Stimulated activated CD8-positive, alpha-beta memory T cell treated with anti-CD3 and anti-CD28 coated beads, Interleukin-15, amount 100 ng/mL, for 1 hour (primary cell): ENCODE results near the gene SDK1.
"Not testable (repeated sequence)": the region's sequence is repeated elsewhere in the genome, so short reads cannot be mapped to it uniquely, and the experiment has no call there.

Source experiments
- DNase-seq: peaks from one replicate; pipeline ENCODE4 v3.0.0-alpha.2; 2020; ENCODE audit warnings: low read depth

Gene SDK1

DNA sequence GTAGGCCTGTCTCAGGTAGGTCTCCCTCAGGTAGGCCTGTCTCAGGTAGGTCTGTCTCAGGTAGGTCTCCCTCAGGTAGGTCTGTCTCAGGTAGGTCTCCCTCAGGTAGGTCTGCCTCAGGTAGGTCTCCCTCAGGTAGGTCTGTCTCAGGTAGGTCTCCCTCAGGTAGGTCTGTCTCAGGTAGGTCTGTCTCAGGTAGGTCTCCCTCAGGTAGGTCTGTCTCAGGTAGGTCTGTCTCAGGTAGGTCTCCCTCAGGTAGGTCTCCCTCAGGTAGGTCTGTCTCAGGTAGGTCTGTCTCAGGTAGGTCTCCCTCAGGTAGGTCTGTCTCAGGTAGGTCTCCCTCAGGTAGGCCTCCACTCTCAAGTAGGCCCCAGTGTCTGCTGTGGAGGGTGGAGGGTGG is 281.1 kb downstream of the SDK1 start:
- DNase-seq = not testable (repeated sequence)

DNA sequence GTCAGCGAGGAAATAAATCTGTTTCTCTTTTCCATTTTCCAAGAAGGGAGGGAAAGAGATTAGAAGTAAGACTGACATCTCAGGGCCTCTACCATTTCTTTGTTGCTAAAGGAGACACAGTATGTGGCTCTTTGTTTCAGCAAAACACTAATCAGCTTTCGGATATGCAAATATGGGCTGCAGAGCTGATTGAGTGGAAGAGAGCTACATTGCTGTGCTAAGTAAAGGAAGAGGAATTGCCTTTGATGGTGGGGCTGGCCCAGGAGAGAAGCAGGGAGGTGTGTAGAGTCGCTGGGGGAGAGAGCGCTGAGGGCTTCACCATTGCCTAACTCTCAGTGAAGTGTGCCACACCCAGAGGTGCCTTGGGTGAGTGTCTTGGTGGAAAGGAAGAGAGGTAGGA is 284.8 kb downstream of the SDK1 start:
- no peak for DNase-seq

DNA sequence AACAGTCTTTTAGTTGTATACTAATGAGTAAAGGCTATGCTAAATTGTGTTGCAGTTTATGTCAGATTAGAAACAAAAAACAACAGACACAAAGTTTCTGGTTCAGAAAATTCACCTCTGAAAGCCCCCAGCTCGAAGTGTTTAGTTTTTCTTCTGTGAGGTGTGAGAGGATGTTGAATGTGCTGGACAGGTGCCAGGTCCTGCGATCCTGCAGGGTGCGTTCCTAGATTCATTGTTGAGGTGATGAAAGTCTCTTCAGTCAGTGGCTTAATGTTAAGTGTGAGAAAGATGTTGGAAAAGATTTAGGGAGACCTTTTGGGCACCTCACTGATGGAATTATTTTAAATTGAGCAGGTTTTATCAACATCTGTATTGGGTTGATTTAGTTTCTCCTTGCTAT is 287.3 kb downstream of the SDK1 start:
- no peak for DNase-seq

DNA sequence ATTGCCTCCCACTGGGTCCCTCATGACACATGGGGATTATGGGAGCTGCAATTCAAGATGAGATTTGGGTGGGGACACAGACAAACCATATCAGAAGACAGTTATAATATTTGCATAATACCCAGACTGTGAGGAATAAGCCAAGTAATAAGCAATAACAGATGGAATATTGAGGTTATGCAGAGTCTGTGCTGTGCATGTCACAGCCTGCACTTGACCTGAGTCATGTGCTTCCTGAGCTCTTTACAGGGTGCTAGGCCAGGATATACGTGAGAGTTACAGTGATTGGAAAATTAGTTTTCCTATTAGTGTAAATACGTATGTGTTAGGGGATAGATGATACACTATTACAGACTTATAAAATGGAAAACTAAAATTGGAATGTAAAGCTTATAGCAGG is 288.7 kb downstream of the SDK1 start:
- no peak for DNase-seq

DNA sequence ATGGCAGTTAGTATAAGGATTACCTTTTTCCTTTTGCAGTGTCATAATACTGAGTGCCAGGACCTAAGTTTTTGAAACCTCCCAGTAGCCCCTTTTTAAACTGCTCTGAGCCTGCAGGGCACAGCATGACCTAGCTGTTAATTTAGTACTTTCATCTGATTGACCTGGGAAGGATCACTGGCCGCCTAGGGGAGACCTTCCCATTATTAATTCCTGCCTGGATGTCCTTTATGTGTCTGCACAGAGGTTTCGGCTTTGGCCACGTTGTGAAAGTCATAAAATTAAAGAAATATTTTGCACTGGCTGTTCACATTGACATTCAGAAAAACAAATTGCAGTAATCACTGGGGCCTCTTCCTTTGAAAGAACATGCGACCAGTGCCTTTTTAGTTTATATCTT is 290.2 kb downstream of the SDK1 start:
- no peak for DNase-seq

DNA sequence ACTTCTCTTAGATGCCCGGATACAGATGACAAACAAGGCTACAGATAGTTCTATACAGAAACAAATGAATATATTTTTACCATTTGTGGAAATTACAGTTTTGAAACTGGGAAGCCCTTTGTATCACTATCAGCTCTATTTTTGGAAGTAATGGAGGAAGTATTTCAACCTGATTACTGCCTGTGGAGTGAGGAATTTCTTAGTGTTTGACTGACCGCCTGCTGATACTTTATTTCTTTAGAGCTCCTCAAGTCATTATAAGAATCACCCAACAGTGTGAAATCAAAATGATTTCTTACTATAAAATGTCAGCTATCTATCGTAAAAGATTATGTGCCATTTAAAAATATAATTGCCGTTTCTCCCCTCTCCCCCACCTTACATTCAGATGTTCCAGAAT is 290.9 kb downstream of the SDK1 start:
- DNase-seq = no peak

DNA sequence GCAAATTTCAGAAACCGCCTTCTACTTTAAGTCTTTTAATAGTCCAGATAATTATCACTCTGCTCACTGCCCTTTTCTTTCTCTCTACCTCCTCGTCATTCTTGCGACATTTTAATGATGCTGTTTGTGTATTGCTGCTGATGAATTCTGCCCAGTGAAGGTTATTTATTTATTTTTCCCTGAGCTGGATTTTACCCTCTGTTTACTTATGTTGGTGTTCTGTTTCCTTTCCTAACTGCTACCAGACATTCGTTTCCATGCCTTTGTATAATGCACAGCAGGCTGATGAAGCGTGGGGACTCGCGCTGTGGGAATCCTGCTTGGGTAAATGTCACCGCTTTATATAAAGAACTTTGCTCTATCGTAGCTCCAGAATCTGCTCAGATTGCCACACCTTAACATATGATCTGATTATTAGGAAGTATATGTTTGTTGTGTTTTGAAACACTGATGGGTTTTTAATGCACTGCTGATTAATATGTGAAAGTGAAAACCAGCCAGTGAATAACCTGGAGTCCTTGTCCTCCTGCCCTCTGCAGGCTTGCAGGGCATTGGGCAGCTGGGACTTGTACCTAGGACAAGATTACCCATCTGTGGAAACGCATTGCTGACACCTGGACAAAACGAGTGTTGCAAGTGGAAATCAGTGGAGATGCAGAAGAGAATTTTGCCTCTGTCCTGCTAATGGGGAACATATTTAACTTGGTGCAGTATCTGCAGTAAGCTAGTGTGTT is 291.5 kb downstream of the SDK1 start:
- DNase-seq = no peak

DNA sequence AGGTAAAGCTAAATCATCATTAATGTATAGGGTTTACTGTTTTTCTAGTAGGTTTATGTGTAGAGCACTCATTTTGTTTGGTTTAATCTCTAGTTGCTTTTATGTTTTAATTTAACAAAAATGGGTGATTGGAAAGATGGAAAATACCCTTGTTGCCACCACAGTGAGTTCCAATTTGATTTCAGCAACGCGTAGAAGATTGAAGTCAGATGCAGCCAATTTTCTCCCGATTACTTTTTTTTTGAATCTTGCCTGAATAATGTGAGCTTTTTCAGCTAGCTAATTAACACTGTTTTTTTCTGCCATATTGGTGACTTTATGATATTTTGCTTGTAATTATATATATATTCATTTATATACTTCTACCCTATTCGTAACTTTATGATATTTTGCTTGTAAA is 293.8 kb downstream of the SDK1 start:
- DNase-seq = no peak

DNA sequence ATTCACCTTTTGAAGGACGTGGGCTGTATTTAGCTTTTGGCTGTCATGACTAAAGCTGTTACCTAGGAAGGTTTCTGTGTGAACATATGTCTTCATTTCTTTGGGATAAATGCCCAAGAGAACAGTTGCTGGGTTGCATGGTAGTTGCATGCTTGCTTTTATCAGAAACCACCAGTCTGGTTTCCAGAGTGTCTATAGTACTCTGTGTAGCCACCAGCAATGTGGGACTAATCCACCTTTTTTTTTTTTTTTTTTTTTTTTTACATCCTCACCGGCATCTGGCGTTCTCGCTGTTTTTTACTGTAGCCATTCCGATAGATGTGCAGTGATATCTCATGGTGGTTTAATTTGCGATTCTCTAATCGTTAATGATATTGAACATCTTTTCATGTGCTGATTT is 297.8 kb downstream of the SDK1 start:
- no peak for DNase-seq

DNA sequence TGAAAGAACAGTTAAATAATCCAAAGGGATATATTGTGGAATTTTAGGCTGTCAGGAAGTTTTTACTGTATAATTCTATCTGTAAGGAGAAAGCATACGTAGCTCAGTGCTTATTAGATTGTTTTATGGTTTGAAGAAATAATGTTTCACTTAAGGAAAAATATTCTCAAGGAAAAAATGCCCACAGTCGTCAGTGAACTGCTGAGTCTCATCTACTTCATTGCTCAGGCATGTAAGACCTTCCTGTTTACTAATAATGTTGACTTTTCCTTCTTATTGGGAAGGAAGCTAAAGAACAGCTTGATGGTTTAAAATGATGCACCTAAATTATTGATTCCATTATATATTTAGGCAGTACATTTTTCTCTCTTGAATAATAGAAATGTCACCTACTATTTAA is 304.2 kb downstream of the SDK1 start:
- DNase-seq = no peak

DNA sequence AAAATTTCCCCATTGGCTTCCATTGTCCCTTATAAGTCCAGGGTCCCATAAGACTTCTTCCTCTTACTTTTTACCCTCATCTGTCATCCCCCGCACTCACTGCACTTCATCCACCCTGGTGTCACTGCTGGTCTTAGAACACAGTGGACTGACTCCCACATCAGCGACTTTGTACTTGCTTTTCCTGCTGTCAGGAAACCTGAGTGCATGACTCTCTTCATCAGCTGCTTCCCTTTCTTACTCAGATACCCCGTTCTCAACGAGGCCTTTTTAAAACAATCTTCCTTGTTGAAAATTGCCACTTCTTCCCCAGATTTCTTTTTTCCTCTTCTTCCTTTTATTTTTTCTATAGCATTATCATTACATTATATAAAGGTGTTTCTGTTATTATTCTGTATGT is 305.4 kb downstream of the SDK1 start:
- no peak for DNase-seq

DNA sequence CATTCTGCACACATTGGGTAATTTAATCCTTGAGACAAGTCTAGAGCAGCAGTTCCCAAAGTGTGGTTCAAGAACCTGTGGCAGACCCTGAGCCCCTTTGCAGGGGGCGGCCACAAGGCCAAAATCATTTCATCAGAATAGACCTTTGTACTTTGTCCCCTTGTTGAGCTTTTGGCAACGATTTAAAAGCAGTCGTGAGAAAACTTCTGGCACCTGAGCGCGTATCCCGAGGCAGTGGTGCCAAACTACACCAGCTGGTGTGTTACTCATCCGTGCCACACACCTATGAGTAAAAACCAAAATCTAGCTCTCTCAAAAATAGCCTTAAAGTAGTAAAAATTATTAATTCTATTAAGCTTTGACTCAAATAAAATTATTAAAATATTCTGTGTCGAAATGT is 306.8 kb downstream of the SDK1 start:
- DNase-seq = no peak

DNA sequence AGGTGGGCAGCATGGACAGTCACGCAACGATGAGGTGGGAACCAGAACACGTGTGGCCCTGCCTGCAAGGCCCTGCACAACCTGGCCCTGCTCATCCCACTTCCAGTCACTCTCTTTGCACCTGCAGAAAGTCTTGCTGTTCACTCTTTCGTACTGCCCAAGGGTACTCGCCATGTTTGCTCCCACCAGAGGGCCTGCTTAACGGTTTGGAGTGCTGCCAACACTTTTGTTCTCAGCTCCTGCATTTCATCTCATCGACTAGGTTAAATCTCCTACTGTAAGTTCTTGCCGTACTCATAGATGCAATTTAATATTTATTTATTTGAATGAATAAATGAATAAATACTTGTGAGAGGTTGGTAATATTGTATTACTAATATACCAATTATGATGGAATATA is 315.3 kb downstream of the SDK1 start:
- no peak for DNase-seq

DNA sequence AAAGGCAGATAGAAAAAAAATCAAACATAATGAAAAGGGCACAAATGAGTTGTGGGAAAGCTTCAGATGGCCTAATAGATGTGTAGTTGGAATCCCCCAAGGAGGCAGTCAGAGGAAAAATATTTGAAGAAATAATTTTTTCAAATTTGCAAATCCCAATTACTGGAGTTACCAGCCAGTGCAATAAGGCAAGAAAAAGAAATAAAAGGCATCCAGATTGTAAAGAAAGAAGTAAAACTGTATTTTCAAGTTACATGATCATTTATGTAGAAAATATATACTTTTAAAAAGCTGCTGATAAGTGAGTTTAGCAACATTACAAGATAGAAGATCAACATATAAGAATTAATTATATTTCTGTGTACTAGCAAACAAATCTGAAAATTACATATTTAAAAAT is 329.0 kb downstream of the SDK1 start:
- no peak for DNase-seq

DNA sequence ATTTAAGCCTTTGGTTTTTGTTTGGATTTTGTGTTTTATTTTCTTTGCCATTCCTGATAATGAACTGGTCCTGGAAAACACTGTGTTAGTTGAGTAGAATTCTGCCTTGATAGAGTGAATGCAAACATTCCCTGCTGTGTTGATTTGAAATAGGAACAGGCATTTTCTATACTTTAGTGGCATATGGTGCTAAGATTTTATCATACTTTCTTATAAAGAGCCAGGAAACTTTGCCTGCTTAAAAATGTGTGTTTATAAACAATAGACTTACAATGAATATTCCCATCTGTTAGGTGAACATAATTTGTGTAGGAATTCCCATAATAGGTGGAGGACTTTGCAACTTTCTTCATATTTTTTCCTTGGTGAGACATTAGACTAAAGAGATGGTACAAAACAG is 333.3 kb downstream of the SDK1 start:
- no peak for DNase-seq

DNA sequence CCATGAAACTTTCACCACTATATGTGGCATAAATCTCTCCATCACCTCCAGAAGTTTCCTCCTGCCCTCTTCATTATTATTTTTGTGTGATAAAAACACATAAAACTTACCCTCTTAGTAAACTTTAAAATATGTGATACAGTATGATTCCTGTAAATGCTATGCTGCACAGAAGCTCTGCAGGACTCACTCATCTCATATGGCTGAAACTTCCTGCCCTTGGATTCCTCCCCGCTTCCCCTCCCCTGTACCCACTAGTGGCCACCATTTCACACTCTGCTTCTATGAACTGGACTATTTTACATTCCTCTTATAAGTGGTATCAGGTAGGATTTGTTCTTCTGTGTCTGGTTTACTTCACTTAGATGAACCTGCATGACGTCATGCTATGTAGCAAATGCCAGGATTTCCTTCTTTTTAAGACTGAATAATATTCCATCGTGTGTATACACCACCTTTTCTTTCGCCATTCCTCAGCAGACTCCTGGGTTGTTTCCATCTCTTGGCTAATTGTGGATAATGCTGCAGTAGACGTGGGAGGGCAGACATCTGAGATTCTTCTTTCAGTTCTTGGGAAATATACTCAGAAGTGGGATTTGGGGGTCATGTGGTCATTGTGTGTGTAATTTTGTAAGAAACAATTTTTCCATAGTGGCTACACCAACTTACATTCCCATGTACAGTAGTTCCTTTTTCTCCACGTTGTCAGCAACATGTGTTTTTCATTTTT is 335.2 kb downstream of the SDK1 start:
- DNase-seq = no peak

DNA sequence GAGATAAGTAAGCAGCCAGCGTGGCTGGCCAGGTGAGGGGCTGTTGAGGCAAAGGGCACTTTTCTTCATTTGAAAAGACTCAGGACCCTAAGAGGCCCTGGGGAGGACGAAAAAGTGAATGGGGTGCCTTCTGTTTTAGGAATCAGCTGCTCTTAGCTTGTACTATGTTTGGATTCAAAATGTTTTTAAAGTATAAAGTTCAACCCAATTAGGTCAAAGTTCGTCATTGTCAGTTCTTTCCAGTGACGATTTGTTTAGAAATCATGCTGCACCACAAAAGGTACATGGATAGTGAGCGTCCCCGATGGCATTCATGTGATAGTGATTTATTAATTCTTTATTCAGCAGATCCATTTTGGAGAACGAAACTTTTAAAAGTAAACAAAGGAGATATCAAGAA is 338.2 kb downstream of the SDK1 start:
- DNase-seq = no peak

DNA sequence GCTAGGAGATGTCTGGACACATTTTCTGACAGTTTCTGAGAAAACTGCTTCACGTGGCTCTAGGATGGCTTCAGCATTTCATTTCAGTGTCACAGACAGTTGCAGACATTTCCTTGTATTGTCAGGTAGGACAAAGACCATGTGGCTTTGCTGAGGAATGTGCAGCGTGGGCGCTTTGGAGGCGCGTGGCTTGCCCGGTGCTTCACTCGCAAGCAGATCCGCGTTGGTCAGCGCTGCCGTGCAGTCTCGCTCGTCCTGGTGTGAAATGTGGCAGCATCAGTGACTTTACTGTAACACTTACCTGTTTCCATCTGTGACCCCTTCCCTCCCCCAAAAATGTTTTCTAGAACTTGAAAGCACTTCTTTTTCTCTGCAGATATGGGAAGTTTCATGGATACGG is 340.5 kb downstream of the SDK1 start:
- DNase-seq = no peak

DNA sequence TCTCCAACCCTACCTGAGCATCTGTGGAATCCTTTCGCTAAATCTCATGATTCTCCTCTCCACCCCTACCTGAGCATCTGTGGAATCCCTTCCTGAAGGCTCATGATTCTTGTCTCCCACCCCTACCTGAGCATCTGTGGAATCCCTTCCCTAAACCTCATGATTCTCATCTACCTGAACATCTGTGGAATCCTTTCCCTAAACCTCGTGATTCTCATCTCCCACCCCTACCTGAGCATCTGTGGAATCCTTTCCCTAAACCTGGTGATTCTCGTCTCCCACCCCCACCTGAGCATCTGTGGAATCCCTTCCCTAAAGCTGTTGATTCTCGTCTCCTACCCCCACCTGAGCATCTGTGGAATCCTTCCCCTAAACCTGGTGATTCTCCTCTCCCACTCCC is 342.0 kb downstream of the SDK1 start:
- DNase-seq = no peak

DNA sequence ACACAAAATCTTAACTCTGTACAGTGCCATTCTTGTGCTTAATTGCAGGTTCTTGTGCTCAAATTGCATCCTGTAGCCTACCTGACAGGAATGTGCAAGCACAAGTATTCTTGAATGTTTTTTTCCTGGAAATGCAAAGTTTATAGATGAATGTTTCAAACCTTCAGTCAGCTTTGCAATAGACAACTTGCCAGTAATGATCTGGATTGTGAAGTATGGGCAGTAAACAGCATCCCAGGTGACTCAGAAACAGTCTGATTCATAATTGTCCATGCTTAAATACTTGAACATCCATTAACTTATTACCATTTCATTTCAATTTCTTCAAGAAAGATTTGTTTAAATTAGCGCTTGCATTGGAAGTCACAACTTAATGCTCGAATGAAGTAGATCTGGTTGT is 347.2 kb downstream of the SDK1 start:
- DNase-seq = no peak

DNA sequence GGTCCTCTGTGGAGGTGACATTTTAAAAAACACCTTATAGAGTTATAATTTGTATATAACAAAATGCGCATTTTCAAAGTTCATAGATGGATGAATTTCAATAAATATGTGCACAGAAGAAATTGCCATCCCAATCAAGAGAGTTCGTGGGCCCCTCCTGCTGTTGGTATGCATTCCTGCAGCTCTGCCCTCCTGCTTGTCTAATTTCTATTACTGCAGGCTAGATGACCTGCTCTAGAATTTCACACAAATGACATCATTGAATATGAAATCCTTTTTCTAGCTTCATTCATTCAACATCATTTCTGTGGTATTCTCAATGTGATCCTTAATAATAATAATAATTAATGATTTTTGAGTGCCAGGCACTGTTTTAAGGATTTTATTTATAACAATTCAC is 348.2 kb downstream of the SDK1 start:
- DNase-seq = no peak

DNA sequence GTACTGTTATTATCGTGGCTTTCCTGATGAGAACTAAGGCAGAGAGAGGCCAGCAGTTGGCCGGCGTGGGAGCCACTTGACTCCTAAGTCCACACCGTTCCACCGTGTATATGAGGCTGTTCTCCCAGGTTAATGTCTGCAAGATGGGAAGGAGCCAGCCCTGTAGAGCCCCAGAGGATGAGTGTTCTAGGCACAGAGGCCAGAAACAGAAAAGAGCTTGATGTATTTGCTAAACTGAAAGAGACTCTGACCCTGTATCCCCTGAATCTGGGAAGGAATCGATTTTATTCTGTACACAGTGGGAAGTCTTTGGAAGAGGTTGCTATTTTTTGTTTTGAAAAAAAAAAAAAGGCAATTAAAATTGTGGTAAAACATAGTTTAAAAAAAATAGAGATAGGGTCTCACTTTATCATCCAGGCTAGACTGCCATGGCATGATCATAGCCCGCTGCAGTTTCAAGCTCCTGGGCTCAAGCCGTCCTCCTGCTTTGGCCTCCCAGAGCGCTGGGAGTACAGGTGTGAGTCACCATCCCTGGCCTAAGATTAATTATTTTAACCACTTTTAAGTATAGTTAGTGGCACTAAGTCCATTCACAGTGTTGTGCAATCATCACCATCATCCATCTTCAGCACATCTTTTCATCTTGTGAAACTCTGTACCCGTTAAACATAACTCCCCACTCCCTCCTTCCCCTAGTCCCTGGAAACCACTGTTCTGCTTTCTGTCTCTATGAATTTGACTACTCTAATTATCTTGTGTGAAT is 348.8 kb downstream of the SDK1 start:
- DNase-seq = no peak

DNA sequence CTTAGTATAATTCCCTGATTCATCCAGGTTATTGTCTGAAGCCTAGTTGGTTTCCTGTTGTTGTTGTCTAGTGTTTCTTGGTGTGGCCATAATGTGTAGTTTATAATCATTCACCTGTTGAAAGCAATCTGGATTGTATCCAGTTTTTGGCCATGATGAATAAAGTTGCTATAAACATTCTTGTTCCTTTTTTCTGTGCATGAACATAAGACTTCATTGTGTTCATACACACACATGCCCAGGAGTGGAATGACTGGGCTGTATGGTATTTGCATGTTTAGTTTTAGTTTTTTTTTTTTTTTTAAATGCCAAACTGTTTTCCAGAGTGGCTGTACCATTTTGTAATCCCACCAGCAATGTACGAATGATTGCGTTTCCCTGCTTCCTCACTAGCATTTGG is 349.8 kb downstream of the SDK1 start:
- DNase-seq = no peak
